AG09309 (cell line): ENCODE results near the gene NOVA1.

Experiments used
- DNase-seq: peaks from one replicate; pipeline ENCODE4 v3.0.0-alpha.2; 2010; ENCODE audit warnings: low read depth
- H3K4me3 ChIP-seq: 2 replicates; pipeline ENCODE4 v1.5.1; 2011; ENCODE audit warnings: mild to moderate bottlenecking, low read depth, low read length, moderate library complexity; ENCODE audit not compliant: control insufficient read depth
- TF ChIP-seq, protein P1 (sequence below): IDR thresholded peaks from 2 replicates; pipeline ENCODE4 v1.5.1; 2011; ENCODE audit warnings: mild to moderate bottlenecking, low read depth, low read length, inconsistent platforms; ENCODE audit not compliant: insufficient read depth, control insufficient read depth; ENCODE audit errors: missing control alignments

The NOVA1 gene

DNA sequence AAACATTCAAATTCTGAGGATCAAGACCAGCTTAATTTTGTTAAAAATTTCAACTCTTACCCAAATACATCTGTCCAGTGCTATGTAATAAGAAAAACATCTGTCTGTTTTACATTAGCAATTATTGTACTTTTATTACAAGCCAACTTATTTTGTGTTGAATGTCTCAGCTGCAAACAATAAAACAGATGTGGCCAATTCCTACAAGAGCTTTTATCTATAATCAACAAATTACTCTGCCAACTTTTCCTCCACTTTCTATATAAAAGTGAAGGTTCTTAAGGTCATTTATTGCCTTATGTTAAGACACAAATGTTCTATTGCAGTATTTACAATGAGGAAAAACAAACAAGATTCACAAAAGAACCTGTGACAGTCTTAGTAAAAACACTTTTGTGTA lies 72.7 kb downstream of the NOVA1 start:
- H3K4me3 ChIP-seq = no peak overlapping the region
- DNase-seq = no peak
- TF ChIP-seq, protein P1, sequence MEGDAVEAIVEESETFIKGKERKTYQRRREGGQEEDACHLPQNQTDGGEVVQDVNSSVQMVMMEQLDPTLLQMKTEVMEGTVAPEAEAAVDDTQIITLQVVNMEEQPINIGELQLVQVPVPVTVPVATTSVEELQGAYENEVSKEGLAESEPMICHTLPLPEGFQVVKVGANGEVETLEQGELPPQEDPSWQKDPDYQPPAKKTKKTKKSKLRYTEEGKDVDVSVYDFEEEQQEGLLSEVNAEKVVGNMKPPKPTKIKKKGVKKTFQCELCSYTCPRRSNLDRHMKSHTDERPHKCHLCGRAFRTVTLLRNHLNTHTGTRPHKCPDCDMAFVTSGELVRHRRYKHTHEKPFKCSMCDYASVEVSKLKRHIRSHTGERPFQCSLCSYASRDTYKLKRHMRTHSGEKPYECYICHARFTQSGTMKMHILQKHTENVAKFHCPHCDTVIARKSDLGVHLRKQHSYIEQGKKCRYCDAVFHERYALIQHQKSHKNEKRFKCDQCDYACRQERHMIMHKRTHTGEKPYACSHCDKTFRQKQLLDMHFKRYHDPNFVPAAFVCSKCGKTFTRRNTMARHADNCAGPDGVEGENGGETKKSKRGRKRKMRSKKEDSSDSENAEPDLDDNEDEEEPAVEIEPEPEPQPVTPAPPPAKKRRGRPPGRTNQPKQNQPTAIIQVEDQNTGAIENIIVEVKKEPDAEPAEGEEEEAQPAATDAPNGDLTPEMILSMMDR = no peak

DNA sequence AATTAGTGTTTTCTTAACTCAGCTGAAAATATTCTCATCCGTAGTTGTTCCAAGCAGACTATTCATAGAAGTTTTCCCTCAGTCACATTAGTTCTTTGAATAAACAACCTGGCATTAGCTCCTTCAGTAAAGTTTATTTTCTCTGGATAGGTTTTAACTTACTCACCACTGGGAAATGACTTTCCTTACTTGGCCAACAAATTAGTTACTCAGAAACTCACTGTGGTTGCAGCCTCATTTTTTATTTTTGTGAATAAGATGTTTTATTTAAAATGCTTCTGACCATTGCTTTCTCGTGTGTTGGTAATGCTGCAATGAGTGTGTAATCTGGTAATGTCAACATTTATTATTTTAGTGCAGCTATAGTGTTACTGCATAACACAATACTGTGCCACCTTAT lies 74.9 kb downstream of the NOVA1 start:
- TF ChIP-seq, protein P1 = no peak
- no peak overlapping the region for H3K4me3 ChIP-seq
- no peak for DNase-seq

DNA sequence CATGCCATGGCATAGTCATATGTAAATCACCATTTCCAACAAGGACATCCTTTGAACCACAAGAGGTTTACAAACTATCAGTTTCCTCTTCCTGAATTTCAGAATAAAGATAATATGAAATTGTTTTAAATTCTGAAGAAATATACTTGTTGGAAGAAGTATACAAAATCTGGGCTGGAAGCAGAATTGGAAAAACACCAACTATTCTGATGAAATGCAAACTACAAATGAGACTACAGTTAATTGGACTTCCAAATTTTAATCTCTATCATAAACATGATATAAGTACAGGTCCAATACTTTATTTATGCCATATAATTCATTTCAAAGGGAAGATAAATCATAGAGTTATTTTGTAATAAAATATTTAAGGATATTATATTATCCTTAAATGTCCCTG lies 80.1 kb downstream of the NOVA1 start:
- no peak overlapping the region for H3K4me3 ChIP-seq
- TF ChIP-seq, protein P1 = no peak
- no peak for DNase-seq

DNA sequence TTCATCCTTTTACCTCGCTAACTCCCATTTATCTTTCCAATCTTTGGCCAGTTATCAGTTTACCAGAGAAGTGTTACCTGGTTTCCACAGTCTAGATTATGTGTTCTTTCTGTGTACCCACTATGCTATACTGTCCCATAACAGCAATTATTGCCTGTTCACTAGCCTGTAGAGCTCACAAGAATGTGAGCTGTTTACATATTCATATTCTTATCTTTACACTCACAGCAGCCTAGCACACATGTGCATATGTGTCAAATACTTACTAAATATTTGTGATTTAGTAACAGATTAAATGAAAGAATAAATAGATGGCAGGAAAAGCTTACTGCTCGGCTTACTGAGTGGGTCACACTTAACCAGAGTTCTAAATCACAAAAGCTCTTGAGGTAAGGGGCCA lies 97.8 kb downstream of the NOVA1 start:
- DNase-seq = no peak

DNA sequence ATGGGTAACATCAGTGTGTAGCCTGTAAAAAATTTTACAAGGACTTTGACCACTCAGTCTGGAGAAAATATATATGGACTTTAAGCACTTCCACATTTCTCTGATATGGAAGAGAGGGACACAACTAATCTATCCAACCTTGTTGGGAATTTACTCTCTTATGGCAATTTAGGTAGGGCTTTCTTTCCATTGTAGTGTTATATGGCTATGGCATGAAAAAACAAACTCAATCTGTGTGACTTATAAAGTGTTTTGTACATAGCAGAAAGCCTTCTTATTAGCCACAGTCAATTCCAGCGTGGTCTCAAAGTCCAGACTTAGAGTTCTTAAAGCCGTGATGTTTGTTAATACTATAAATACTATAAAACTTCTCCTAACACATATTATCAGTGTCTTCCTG lies 98.3 kb downstream of the NOVA1 start:
- H3K4me3 ChIP-seq = no peak overlapping the region
- no peak for DNase-seq
- TF ChIP-seq, protein P1 = no peak

More for the DNA sequence above, 97.8 kb downstream of the NOVA1 start:
- TF ChIP-seq, protein P1 = no peak
- no peak overlapping the region for H3K4me3 ChIP-seq

DNA sequence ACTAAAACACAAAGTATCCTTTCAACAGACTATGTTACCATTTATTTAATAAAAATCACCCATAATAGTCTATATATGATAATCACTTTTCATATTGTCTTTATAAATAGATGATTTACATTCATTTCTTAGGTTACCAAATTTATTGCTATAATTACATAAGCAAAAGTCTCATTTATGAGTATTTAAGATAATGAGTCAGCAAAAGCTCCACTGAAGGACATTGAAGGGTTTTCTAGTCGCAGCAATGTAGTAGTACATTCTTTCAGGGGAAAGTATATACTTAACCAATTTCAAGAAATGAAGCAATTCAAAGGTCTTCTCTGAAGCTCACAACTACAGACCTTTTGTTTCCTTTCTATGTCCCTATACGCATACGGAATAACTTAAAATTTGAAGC lies 110.9 kb downstream of the NOVA1 start:
- DNase-seq = no peak
- TF ChIP-seq, protein P1 = no peak
- no peak overlapping the region for H3K4me3 ChIP-seq

DNA sequence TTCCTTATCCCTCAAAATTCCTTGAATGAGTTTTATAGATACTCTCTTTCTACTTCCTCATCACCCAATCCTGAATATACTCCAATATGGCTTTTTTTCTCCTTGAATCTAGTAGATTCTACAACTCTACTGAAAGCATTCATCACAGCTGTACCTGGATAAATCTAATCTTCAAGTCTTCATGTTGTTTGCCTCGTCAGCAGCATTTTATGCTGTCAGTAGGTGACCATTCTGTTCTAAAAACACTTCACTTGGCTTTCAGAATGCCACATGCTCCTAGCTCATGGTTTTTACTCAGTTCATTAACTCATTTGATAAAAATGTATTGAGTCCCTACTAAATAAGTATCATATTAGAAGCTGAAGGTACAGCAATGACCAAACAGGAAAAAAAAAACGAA lies 113.3 kb downstream of the NOVA1 start:
- TF ChIP-seq, protein P1 = no peak
- no peak for DNase-seq
- H3K4me3 ChIP-seq = no peak overlapping the region
